K562 (cell line): ENCODE data around the gene MYL12B. TPM values are rescaled to one million over a fixed set of nuclear protein-coding genes. Genes with fewer than 3 reads are reported as not detected.

Experiments
- ATAC-seq: fragments of 200-7000 bp; cut with Tn5 transposase; 3 replicates; pipeline ENCODE4 v1.9.1; 2020; ENCODE audit warnings: moderate library complexity
- BruUV-seq: library from RNA; stranded (reverse); fragments of 400-500 nt; replicated peaks from 2 replicates; lab custom pipeline; 2021; lab: Mats Ljungman, UMichigan
- CTCF ChIA-PET: fragments of 300-600 bp; formaldehyde crosslinking; extraction: SDS; loops from one replicate; lab custom pipeline; 2021; ENCODE audit warnings: low intra/inter-chr PET ratio; lab: Yijun Ruan, JAX
- POLR2A ChIA-PET: fragments of 300-600, 350-650 bp; sonication (Branson Sonifier 250); formaldehyde crosslinking; extraction: SDS; loops from one replicate; lab custom pipeline; 2021; ENCODE audit warnings: antibody characterized with exemption, inconsistent platforms; lab: Yijun Ruan, JAX
- DNase-seq, 4 experiments: peaks; one replicate each; pipeline versions ENCODE4 v3.0.0 to v3.0.0-alpha.2; 2011 to 2018; ENCODE audit warnings: low spot score in 3 of 4, mixed read lengths in 3 of 4; ENCODE audit errors: extremely low read depth in 1 of 4
- FAIRE-seq: peaks from 2 replicates; lab custom pipeline; 2011; peaks lifted over from hg19 to GRCh38; lab: Jason Lieb, UNC
- H2AFZ ChIP-seq: 2 replicates; pipeline ENCODE4 v1.6.0; 2011; ENCODE audit warnings: low read depth, low read length, control low read depth, inconsistent platforms
- H3K27ac ChIP-seq: fragments of 200-600 bp; 3 replicates; pipeline ENCODE4 v1.8.0; 2011; ENCODE audit warnings: low read depth, mild to moderate bottlenecking, control low read depth, inconsistent platforms, low read length, moderate library complexity, mixed read lengths; ENCODE audit errors: extremely low read depth
- H3K27me3 ChIP-seq, 2 experiments: fragments of 300-600 bp in 1 of 2; 2 replicates in 1 of 2; 3 replicates in 1 of 2; pipeline versions ENCODE4 v1.6.0 to v1.8.0; 2011; ENCODE audit warnings: inconsistent platforms in 2 of 2, low read length in 2 of 2, mild to moderate bottlenecking in 1 of 2, mixed read lengths in 1 of 2, moderate library complexity in 1 of 2; ENCODE audit not compliant: control insufficient read depth in 2 of 2, insufficient read depth in 2 of 2
- H3K36me3 ChIP-seq: fragments of 300-600 bp; 3 replicates; pipeline ENCODE4 v1.8.0; 2011; ENCODE audit warnings: mild to moderate bottlenecking, low read length, inconsistent platforms; ENCODE audit not compliant: control insufficient read depth, insufficient read depth
- H3K4me1 ChIP-seq, 2 experiments: fragments of 200-600 bp in 1 of 2; replicated peaks in 1 of 2; 2 replicates in 1 of 2; 3 replicates in 1 of 2; pipeline versions ENCODE4 v1.5.1 to v1.8.0; 2011; ENCODE audit warnings: inconsistent platforms in 2 of 2, low read length in 2 of 2, mild to moderate bottlenecking in 1 of 2, mixed read lengths in 1 of 2, moderate library complexity in 1 of 2; ENCODE audit not compliant: control insufficient read depth in 2 of 2, insufficient read depth in 2 of 2
- H3K4me2 ChIP-seq: 2 replicates; pipeline ENCODE4 v1.6.1; 2011; ENCODE audit warnings: low read length, control low read depth, inconsistent platforms, mixed read lengths; ENCODE audit not compliant: insufficient read depth
- H3K4me3 ChIP-seq: fragments of 200-600 bp; sonication (generic), shearing (Covaris generic); 2 replicates; pipeline ENCODE4 v1.5.1; 2016; ENCODE audit warnings: control low read depth, inconsistent platforms
- H3K79me2 ChIP-seq: fragments of 200-600 bp; 3 replicates; pipeline ENCODE4 v1.8.0; 2011; ENCODE audit warnings: low read length, inconsistent platforms; ENCODE audit not compliant: control insufficient read depth, insufficient read depth
- H3K9ac ChIP-seq, 2 experiments: 2 replicates each; pipeline versions ENCODE4 v1.6.0 to v1.6.1; 2011; ENCODE audit warnings: low read depth in 2 of 2, low read length in 2 of 2, control low read depth in 1 of 2, inconsistent platforms in 1 of 2, mild to moderate bottlenecking in 1 of 2, mixed read lengths in 1 of 2; ENCODE audit not compliant: insufficient read depth in 1 of 2
- H3K9me1 ChIP-seq: one replicate; pipeline ENCODE4 v1.6.0; 2011; ENCODE audit warnings: inconsistent platforms, mild to moderate bottlenecking, low read length, moderate library complexity; ENCODE audit not compliant: control insufficient read depth, insufficient read depth
- H3K9me3 ChIP-seq: replicated peaks from 2 replicates; pipeline ENCODE4 v1.5.1; 2011; ENCODE audit warnings: low read depth, low read length, inconsistent platforms; ENCODE audit not compliant: control insufficient read depth, insufficient read depth
- H4K20me1 ChIP-seq: replicated peaks from 2 replicates; pipeline ENCODE4 v1.6.1; 2011; ENCODE audit warnings: low read length, inconsistent platforms, mixed read lengths; ENCODE audit not compliant: control insufficient read depth, insufficient read depth
- BCOR ChIP-seq: fragments of 450-650 bp; IDR thresholded peaks from 2 replicates; pipeline ENCODE4 v1.6.1; 2016
- CCAR2 ChIP-seq: fragments of 200-400 bp; formaldehyde crosslinking; IDR thresholded peaks from 2 replicates; pipeline ENCODE4 v1.6.1; 2017; ENCODE audit warnings: mild to moderate bottlenecking, low read depth, low read length
- DACH1 ChIP-seq: fragments of 450-650 bp; IDR thresholded peaks from 2 replicates; pipeline ENCODE4 v1.6.1; 2018; ENCODE audit not compliant: partially characterized antibody
- HBP1 ChIP-seq: fragments of 450-650 bp; formaldehyde crosslinking; IDR thresholded peaks from 2 replicates; pipeline ENCODE4 v1.4.0; 2022; ENCODE audit warnings: missing genetic modification characterization
- HDGF ChIP-seq: fragments of 450-650 bp; IDR thresholded peaks from 2 replicates; pipeline ENCODE4 v1.6.1; 2016
- HSF4 ChIP-seq: fragments of 250-450 bp; sonication (Bioruptor Pico); IDR thresholded peaks from 2 replicates; pipeline ENCODE4 v2.1.2; 2022; ENCODE audit warnings: mild to moderate bottlenecking, moderate library complexity, borderline replicate concordance
- MYNN ChIP-seq, 2 experiments: sonication (generic); formaldehyde crosslinking in 1 of 2; IDR thresholded peaks; 2 replicates each; pipeline versions ENCODE4 v1.5.0 to v1.6.1; 2016 to 2020; ENCODE audit warnings: antibody characterized with exemption in 1 of 2, missing genetic modification reagents in 1 of 2
- NR2C1 ChIP-seq, 2 experiments: fragments of 450-650 bp; IDR thresholded peaks; 2 replicates each; pipeline ENCODE4 v1.6.1; 2017; ENCODE audit warnings: mild to moderate bottlenecking in 2 of 2, antibody characterized with exemption in 1 of 2, inconsistent platforms in 1 of 2, missing compliant biosample characterization in 1 of 2, missing genetic modification characterization in 1 of 2
- PRDM10 ChIP-seq: fragments of 450-650 bp; IDR thresholded peaks from 2 replicates; pipeline ENCODE4 v1.6.1; 2018; ENCODE audit not compliant: partially characterized antibody
- RBM25 ChIP-seq: fragments of 200-400 bp; formaldehyde crosslinking; IDR thresholded peaks from 2 replicates; pipeline ENCODE4 v1.6.1; 2018; ENCODE audit warnings: low read length, low read depth, moderate library complexity; ENCODE audit not compliant: severe bottlenecking
- SAP30 ChIP-seq: fragments of 200-600 bp; sonication (generic); IDR thresholded peaks from 2 replicates; pipeline ENCODE4 v1.6.1; 2012; ENCODE audit warnings: borderline replicate concordance, low read depth, mild to moderate bottlenecking, moderate library complexity, low read length, control low read depth, inconsistent platforms; ENCODE audit not compliant: insufficient read depth, poor library complexity, severe bottlenecking
- ZFP36 ChIP-seq: fragments of 150-350 bp; IDR thresholded peaks from 2 replicates; pipeline ENCODE4 v1.6.1; 2018; ENCODE audit warnings: low read length, low read depth; ENCODE audit not compliant: partially characterized antibody
- ZNF184 ChIP-seq: sonication (generic); formaldehyde crosslinking; IDR thresholded peaks from 2 replicates; pipeline ENCODE4 v1.5.0; 2020; ENCODE audit warnings: missing genetic modification reagents
- ZNF384 ChIP-seq: IDR thresholded peaks from 2 replicates; pipeline ENCODE4 v1.6.1; 2012; ENCODE audit warnings: low read depth, low read length, improper control_type of control experiment
- ZNF583 ChIP-seq: fragments of 250-450 bp; sonication (Bioruptor Pico); IDR thresholded peaks from 2 replicates; pipeline ENCODE4 v1.4.0; 2020
- WGBS: fragments of 100-300 bp; shearing (Covaris generic); methylation state at CpG from one replicate; pipeline ENCODE4 v1.1.6; 2016; ENCODE audit warnings: low coverage, mixed read lengths; ENCODE audit not compliant: insufficient coverage; ENCODE audit errors: missing lambda C conversion rate; 5-methylcytosine and 5-hydroxymethylcytosine counted together
- in situ Hi-C: fragments of 300-500 bp; cut with MboI; formaldehyde crosslinking; loops from 4 replicates; pipeline ENCODE4 v1.15.0; 2018; ENCODE audit warnings: inconsistent platforms, mixed read lengths
- intact Hi-C: fragments of 100-400 bp; cut with micrococcal nuclease; formaldehyde crosslinking; loops from 2 replicates; pipeline ENCODE4 v1.14.2; 2022
- polyA plus RNA-seq, 8 experiments: library from polyadenylated mRNA; depleted of rRNA in 4 of 8; stranded (reverse) in 5 of 8; unstranded in 3 of 8; fragments of >200 nt; fragmentation: Nextera tagmentation in 2 of 8; fragmentation: Illumina TruSeq in 1 of 8; extraction: Ambion mirVana in 2 of 8; extraction: Trizol in 1 of 8; gene quantifications; 2 replicates each; pipeline versions ENCODE4 v1.2.1 to v1.2.3, GENCODE V29; 2011 to 2014; ENCODE audit warnings: inconsistent platforms in 1 of 8, missing spikeins in 1 of 8
- total RNA-seq, 7 experiments: library from RNA; depleted of rRNA in 6 of 7; stranded (reverse); fragments of >200 nt in 6 of 7; fragmentation: Illumina TruSeq in 2 of 7; extraction: Trizol in 2 of 7; gene quantifications; 2 replicates each; pipeline versions ENCODE4 v1.2.1 to v1.2.3, GENCODE V29; 2011 to 2021; ENCODE audit warnings: low replicate concordance in 1 of 7
- TF ChIP-seq, protein P1 (sequence below): IDR thresholded peaks from 2 replicates; pipeline ENCODE4 v1.6.1; 2014; ENCODE audit warnings: antibody characterized with exemption

Gene MYL12B
- total and polyA plus RNA-seq, 9 of the 15 experiments (the other 6 are each of a cell fraction or from before 2014, with no cell fraction given), result 220 to 995 (median 463) TPM

DNA sequence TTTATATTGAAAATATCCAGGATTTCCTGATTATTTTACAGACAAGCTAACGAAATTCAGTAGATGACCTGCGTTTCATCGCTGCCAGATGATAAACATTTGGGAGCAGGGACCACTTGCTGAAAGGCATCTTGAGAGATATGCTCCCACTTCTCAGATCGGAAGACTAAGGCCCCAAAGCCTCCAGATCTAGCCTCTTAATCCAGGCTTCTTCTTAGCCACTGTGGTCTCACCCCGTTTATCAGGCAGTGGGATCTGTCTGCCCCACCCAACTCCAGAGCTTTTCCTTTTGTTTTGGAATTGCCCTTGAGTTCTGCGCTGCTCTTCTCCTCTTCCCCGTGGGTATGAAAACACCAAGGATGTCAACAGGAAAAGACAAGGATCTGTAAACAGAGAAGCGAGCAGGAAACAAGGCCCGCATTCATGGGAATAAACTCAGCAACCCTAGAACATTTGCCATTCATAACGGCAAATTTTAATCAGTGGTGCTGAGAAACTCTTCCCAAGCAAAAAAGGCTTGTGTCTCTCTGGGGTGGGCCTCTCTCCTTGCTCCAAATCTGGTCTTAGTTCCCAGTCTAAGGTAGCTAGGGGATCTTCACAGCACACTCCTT is 21.4 kb downstream of the MYL12B start:
- Histone ChIP-seq H3K27me3 (no peaks in the 10 kb centered on the region), H3K9ac (no peak overlapping the region), H4K20me1 (no peaks in the 10 kb centered on the region), H3K36me3 (peaks cover 6% of the 10 kb centered on the region; the same call in 1 of the 3 replicates), H3K9me3 (no peaks in the 10 kb centered on the region), H3K4me3 (no peak overlapping the region), H2AFZ (peak overlapping the region; percentile 58), H3K79me2 (no peaks in the 10 kb centered on the region), H3K27ac (no peak overlapping the region), H3K9me1 (no peaks in the 10 kb centered on the region), H3K4me2 (no peak overlapping the region), H3K4me1 (peaks cover 4 to 8% of the 10 kb centered on the region in 2 experiments; a peak in 4 of 5 replicates)
- intact Hi-C loops, result loop anchor here (2.0 to 5.0 kb wide), 2 partner anchors 587 to 714 kb away; no protein-coding TSS in a partner anchor
- in situ Hi-C loops, result loop anchor here (5.0 to 10.0 kb wide), 4 partner anchors 304 to 1771 kb away; no protein-coding TSS in a partner anchor
- no peak for FAIRE-seq
- no TSS peak for BruUV-seq
- DNase-seq, result peak in 1 of 4 experiments; percentile 7
- ChIA-PET CTCF (interaction anchor here (1.1 to 5.0 kb wide), 2 partner anchors 382 to 488 kb away, joined by 4 to 83 read pairs; no protein-coding TSS in a partner anchor), POLR2A (interaction anchor here (0.7 to 1.6 kb wide), 5 partner anchors 168 to 585 kb away, joined by 3 to 5 read pairs (median 3); no protein-coding TSS in a partner anchor)
- no peak for ATAC-seq
- 45% methylated on average over 10 of the region's 10 CpGs for WGBS
- TF ChIP-seq NR2C1 (IDR thresholded peaks at IDR 0.05) (no peak), NR2C1 (tag; IDR thresholded peaks at IDR 0.05) (no peak), SAP30 (no peak), CCAR2 (no peak), DACH1 (no peak), HBP1 (CRISPR knock-in tag) (no peak), BCOR (peak; percentile 96), ZFP36 (no peak), HSF4 (no peak), HDGF (no peak), ZNF583 (CRISPR knock-in tag) (no peak), ZNF184 (CRISPR knock-in tag) (no peak), RBM25 (peak; percentile 94), PRDM10 (no peak), ZNF384 (no peak), MYNN (IDR thresholded peaks at IDR 0.05) (no peak), MYNN (CRISPR knock-in tag; IDR thresholded peaks at IDR 0.05) (no peak)
- TF ChIP-seq, protein P1, sequence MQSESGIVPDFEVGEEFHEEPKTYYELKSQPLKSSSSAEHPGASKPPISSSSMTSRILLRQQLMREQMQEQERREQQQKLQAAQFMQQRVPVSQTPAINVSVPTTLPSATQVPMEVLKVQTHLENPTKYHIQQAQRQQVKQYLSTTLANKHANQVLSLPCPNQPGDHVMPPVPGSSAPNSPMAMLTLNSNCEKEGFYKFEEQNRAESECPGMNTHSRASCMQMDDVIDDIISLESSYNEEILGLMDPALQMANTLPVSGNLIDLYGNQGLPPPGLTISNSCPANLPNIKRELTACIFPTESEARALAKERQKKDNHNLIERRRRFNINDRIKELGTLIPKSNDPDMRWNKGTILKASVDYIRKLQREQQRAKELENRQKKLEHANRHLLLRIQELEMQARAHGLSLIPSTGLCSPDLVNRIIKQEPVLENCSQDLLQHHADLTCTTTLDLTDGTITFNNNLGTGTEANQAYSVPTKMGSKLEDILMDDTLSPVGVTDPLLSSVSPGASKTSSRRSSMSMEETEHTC, result no peak
